ENCODE data around the gene PRRT1B. TPM values are rescaled to one million over a fixed set of nuclear protein-coding genes. Genes with fewer than 3 reads are reported as not detected.

PRRT1B gene
- total RNA-seq, 4 donors from 2014 or later = not detected

DNA sequence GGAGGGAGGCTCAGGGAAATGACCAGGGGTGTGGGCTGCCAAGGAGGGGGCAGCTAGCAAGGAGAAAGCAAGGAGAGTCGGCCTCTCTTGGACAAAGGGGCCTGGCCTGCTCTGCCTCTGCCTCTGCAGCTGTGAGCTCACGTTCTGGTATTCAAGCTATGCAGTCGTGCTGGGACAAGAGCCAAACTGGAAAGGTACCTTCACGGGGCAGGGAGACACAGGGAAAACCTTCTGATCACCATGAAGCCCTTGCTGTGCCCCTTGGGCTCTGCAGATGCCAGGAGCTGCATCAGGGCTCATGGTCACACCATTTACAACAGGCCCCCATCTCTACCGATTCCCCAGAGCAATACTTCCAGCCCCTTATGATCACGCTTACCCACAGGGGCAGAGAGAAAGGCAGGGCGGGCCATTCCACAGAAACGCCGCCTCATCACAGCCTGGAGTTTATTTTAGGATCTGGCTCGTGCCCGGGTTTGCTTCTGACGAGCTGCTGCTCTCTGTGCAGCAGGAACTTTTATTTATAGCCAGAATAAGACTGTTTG lies 63.2 kb downstream of the PRRT1B start:
- Histone ChIP-seq H3K4me3 (peak overlapping the region in 1 of 2 donors; percentile 21), H3K27ac (peak overlapping the region; percentile 79 to 96 (median 90)), H3K27me3 (no peaks in the 10 kb centered on the region), H3K36me3 (peaks cover 0 to 43% of the 10 kb centered on the region in 2 donors), H3K9me3 (no peaks in the 10 kb centered on the region), H3K4me1 (peaks cover 7 to 53% (median 38%) of the 10 kb centered on the region in 3 donors)
- WGBS, 2 donors (ENCODE audit: low coverage in 1 of 2) = 0 to 8% methylated on average over 2 to 7 of the region's 12 CpGs
- peak; percentile 87 for ATAC-seq
- TF ChIP-seq POLR2AphosphoS5 (IDR thresholded peaks at IDR 0.05) (peak; percentile 75), POLR2A (IDR thresholded peaks at IDR 0.05) (no peak), CTCF (IDR thresholded peaks at IDR 0.05) (peak in 1 of 4 experiments; percentile 18)

Other genes starting within 250 kb of the PRRT1B start
- 100 to 1,000 TPM; 102 to 198 (median 108) TPM for gene PRRC2B, start 151.4 kb upstream of the PRRT1B start, total RNA-seq
- gene POMT1, start 42.6 kb upstream of the PRRT1B start, total RNA-seq = 10 to 100 TPM; 19.9 to 39.7 (median 26.6) TPM
- 100 to 1,000 TPM in 1 of 4 donors, 10 to 100 TPM in 3; 46.8 to 125 (median 51.4) TPM for gene UCK1, start 14.3 kb upstream of the PRRT1B start, total RNA-seq
- 100 to 1,000 TPM in 1 of 4 donors, 10 to 100 TPM in 3; 47.5 to 162 (median 77.6) TPM for gene RAPGEF1, start 194.6 kb downstream of the PRRT1B start, total RNA-seq

All from gastroesophageal sphincter (tissue), 4 donors.